HL-60/S4 treated with retinoic acid at 250 ng/mL for 4 days and 3 days (cell line): ENCODE measurements around the gene TMUB1.

Source experiments
- in situ Hi-C: fragments of 300-500 bp; cut with MboI; formaldehyde crosslinking; loops from 2 replicates; pipeline ENCODE4 v1.7.0; 2022; ENCODE audit warnings: low sequenced_read_pairs

TMUB1 gene

DNA sequence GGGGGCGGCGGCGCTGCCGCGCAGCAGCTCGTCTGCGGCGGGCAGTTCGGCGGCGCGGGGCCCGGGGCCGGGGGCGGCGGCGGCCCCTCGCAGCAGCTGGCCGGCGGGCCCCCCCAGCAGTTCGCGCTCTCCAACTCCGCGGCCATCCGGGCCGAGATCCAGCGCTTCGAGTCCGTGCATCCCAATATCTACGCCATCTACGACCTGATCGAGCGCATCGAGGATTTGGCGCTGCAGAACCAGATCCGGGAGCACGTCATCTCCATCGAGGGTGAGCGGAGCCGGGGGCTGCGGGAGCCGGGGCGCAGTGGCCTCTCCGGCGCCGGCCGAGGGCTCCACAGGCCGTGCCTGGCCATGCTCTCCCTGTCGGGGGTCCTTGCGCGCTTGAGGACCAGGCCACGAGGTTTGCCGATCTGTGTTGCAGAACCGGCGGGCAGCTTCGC is 3.5 kb upstream of the TMUB1 start:
- in situ Hi-C loops = no loop called here

DNA sequence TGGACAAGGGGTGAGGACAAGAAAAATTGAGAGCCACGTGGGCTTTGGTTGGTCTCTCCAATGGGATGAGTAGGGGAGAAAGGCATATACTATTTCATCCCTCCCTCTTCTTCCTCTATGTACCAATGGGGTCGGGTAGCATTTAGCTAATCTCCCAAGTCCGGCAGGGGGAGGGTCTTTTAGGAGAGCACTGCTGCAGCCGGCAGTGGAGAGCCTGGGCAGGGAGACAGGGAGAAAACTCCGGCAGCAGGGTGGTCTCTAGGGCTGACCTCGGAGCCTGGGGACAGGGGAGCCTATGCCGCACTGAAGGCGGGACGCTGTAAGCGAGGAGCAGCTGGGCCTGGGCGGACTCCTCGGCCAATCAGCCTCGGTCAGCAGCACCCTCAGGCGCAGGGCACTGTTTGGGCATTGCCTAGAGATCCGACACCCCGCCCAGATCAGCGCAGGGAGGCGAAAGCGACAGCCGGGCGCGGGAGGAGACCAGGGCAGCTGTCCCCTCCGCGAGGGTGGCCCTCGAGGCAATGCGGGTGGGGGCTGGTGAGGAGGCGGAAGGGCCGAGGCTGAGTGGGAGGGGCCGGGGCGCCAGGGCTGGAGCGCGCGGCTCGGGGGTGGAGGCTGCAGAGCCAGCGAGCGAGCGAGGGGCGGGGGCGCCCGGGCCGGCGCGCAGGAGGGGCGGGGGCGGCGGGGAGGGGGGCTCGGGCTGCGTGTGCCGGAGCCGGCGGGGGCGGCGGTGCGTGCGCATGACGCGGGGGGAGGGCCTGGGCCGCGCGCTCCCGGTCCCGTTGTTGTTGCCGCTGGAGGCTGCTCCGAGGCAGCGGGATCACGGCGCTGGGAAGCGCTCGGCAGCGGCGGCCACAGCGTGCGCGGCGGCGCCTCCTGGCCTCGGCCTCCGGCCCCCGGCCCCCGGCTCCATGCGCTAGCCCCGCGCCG is 2.7 kb upstream of the TMUB1 start, which contains the start of gene AGAP3:
AGAP3 (plus strand) TSS at position 785 of the 930 bp plus-strand sequence. CDS start 267 bp downstream, outside the sequence.
- in situ Hi-C loops = no loop called here

DNA sequence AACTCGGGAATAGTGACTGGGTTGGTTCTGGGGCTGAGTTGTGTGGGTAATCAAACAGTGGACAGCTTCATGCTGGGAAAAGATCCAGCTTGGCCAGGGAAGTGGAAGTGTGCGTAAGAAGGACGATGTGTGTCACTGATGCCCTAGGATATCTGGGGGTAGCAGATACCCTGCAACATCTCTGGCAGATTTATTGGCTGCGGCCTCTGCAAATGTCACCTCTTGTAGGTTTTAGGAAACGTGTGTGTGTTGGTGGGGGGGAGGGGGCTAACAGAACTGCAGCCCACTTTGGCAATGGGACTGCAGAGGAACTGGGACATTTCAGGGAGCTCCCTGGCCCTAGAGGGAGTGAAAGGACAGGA is 2.0 kb upstream of the TMUB1 start:
- in situ Hi-C loops = no loop called here

DNA sequence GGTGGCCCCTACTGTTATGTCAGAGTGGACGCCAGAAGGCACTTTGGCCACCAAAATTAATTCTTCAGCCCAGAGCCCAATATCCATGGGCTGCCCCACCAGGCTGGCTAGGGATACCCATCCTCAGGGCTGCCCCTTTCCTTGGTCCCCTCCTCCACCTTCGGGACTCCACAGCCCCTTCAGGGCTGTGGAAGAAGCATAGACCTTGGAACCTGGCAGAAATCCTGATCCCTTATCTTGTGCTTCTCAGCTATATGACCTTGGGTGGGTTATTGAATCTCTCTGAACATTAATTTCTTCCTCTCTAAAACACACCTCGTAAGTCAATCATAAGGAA is 499 bp upstream of the TMUB1 start:
- in situ Hi-C loops = no loop called here

DNA sequence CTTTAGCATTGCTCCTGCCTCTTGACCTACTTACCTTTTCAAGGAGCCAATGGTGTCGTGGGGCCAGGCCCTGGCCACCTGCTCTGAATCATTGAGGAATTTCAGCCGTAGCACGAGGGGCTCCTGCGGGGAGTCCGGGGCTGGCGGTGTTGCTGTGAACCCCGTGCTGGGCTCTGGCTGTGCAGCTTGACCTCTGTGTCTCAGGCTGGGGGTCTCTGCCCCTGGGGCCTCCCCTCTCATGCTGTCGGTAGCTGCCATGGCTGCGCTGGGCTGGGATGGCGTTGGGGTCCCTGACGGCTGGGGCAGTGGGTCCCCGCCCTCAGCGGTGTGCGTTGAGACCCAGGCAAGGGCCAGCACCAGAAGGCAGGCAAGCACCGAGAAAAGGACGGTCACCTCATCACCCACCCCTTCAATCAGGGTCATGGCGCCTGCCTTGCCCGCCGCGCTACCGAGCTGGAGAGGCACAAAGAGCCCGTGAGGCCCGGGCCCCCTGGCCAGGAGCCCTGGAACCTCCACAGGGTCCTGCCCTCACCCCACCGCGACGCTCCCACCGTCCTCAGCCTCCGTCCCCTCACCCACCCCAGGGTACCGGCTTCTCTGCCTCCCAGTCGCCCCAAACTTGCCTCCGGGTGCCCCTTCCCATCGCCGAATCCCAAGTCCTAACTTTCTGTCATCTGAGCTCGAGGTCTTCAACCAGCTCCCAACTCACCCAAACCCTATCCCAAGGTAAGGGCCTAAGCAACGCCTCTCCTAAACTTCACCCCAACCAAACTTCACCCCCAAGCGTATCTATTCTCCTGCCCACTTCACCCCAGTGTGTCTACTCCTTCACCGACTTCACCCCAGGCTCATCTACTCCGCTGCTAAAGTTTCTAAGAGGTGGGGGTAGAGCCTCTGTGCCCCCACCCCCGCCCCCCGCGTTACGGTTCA is 887 bp downstream of the TMUB1 start:
- in situ Hi-C loops = no loop called here

DNA sequence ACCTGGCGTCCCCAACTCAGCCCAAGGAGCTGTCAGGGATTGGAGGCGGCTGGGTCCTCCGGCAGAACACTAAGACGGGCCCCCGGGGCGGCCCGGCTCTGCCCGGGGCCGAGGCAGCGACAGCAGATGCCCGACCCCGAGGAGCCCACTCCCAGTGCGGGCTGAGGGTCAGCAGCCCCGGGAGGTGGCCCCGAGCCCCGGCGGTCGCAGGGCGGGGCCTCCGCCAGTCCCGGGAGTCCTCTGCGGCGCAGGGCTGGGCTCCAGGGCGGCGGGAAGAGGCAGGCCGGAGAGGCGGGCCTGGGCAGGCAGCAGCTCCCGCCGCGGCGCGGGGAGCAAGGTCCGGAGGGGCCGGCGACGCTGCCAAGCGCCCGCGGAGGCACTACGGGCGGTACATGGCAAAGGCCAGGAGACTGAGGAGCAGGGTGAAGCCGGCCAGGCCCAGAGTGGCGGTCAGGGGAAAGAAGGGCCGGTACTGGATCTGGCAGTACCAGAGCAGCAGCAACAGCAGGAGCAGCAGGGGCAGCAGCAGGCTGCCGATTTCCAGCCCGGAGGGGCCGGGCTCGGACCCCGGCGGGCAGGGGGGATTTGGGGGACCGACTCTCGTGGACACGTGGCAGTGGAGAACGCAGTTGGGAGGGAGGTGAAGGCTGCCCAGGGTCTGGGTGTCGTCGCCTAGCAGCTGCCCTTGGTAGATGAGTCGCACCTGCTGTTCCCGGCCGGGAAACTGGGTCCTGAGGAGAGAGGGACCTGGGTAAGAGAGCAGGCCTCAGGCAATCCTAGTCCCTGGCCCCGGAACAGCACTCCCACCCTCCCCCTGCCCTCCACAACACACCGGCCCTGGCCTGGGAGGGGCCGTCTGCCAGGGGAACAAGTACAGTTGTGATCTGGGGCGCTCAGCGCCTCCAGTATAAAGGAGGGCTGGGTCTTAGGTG is 1.9 kb downstream of the TMUB1 start:
- in situ Hi-C loops = no loop called here

DNA sequence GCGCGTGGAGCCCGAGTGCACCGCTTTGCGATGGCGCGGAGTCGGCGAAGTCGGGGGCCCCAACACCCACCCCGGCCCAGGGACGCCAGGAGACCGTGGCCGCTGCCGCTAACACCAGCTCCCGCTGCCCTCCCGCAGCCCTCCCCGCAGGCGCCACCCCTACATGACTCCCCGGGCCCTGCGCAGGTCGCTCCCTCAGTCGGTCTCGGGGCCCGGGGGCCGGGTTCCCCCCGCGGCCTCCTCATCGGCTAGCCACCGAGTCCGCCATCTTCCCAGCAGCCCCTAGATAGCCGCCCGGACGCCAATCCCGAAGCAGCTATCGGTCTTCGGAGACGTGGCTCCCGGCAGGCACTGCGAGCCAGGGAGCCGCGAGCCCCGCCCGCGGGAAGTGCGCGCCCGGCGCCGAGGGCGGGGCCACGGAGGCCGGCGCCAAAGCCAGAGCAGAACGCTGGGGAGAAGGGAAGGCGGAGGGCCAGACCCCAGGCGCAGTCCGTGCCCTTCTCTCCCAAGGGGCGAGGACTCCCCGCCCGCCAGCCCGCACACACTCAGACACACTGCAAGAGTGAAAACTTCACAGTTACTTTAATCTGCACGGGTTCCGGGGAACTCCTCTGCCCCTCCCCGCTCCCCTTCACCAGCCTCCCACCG is 2.6 kb downstream of the TMUB1 start, which contains the start of gene FASTK:
FASTK (minus strand) TSS at position 288 of the 648 bp plus-strand sequence; CDS start at position 245, 43 bp downstream.
- in situ Hi-C loops = no loop called here

DNA sequence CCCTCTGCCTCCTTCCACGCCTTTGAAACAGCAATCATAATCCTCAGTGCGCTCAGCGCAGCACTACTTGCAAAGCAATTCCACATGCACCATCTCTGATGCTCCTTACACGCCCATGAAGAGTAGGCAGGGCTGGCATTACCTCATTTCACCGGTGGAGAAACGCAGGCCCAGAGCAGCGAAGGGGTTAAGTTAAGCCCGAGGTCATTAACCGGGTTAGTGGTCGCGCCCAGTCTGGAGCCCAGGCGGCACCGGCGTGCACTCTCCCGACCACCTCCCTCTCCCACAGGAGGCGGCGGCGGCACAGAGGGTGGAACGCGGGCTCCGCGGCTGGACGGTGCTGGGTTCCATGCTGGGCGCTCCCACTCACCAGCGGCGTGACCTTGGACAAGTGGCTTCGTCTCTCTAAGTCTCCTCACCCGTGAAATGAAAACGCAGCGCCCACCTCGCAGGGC is 3.2 kb downstream of the TMUB1 start:
- in situ Hi-C loops = no loop called here

DNA sequence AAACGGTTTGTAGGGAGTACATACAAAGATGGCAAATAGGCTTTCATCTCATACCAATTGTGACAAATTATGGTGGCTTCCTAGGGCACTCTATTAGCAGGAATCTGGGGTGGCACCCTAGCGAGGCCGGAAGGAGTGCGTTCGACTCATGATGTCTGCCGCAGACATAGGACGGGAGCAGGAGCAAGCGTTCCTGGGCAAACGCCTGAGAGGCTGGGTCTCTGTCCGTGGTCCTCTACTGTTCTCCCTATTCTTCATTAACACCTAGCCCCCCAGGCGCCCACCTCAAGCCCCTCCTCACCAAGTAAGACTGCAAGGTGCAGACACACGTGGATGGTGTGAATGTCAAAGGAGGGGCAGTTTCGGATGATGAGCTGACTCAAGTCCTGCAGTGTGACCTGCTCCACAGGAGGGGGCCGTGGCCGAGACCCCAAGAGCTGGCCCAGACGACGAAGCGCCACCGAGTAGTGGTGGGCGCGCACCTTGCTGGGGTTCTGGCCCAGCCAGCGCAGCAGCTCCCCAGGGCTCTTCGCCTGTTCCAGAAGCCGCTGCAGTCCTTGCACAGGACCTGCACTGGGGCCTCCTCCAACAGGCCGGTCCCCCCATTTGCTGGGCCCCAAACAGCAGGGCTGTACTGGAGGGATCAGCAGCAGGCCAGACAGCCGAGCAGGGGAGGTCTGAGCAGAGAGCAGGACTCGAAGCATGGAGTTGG is 3.9 kb downstream of the TMUB1 start:
- in situ Hi-C loops = no loop called here

DNA sequence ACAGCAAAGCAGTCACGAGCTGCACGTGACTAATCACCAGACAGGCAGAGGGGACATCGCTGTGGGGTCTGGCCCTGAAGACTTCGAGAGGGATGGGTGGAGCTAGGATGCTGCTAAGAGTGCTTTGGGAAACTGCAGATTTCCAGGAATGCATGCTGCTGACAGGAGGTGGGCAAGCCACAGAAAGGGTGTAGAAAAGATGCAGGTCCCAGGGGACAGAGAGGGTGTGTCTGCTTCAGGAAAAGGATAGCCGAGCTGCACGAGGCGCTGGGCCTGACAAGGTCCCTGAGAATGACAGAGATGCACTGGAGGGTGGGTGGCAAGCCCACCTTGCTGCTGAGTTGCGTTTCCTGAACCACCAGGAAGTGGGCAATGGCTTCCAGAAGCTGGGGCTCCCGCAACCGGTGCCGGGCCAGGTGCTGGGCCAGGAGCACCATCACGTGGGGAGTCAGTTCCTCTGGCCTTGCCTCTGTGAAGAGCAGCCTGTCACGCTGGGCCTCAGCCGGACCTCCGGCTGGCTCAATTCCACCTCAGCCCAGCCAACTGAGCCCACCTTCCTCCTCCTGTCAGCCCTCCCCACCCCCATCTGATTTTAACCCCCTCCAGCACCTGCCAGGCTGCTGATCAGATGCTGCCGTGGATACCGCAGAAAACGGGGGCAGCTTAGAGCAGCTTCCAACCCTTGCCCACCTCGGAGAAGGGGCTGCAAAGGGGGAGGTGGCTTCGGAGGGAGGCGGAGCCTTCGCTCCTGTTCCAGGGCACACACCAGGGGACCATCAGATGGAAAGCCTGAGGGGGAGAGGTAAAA is 4.9 kb downstream of the TMUB1 start:
- in situ Hi-C loops = no loop called here

DNA sequence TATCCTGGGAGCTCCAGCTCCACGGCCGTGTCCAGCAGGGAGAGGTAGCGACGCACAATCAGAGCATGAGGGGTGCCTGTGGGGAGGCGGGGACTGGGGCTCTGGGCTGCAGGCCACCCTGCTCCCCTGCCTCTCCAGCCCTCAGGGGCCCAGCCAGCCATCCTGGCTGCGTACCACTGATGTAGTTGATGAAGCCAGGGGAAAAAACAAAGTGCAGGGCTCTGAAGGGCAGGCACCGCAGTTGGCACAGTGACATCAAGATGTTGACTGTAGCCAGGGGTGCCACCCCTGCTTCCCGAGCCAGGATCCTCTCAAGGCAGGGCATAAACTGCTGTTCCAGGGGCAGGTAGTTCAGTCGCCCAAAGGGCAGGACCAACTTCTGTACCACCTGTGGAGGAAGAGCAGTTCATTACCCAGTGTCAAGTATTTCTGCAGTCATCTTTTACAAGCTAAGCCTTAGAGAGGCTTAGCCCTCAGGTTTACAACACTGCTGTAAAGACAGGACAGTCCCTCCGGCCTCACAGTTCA is 5.5 kb downstream of the TMUB1 start:
- in situ Hi-C loops = no loop called here

DNA sequence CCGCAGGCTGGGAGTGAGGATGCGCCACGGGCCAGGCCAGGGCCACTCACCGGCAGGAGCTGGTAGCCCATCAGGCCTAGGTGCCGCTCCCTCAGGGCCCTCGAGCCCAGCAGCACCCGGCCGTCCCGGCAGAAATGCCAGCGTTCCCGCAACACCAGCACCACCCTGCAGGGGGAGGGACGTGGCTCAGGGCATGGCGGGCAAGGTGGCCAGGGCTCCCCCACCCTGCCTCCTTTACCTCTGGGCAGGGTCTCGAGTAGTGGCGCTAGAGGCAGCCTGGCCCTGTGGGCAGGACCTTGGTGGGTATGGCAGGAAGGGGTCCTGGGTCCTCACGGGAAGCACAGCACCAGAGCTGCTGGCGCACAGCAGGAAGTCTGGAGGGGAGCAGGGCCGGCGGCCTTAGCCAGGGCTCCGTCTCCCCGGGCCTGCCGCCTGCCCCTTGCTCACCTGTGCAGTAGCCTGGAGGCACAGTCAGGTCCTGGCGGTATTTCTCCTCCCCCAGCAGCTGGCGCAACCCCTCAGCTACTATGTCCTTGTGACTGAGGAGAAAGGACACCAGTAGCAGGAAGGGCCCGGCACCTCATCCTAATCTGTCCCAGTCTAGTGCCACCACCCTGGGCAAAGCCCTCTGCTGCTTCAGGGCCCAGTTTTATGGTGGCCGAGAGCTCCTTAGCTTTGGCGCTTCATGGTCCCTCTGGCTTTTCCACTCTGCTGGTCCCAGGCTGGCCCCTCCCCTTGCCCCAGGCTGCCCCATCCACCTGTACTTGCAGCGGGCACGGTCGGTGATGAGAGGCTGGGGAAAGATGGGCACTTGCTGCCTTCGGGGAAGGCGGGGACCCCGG is 6.2 kb downstream of the TMUB1 start:
- in situ Hi-C loops = no loop called here

DNA sequence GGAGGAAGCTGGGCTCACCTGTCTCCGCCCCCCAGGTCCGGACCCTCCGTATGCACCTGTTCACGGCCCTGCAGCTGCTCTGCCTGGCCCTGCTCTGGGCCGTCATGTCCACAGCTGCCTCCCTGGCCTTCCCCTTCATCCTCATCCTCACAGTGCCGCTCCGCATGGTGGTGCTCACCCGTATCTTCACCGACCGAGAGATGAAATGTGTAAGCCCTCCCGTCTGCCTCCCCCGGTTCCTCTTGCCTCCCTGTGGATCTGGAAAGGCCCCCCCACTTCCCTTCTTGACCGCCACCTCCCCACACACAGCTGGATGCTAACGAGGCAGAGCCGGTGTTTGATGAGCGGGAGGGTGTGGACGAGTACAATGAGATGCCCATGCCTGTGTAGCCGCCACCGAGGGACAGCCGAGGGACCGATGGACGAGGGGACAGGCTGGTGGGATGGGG is 7.3 kb downstream of the TMUB1 start:
- in situ Hi-C loops = no loop called here

DNA sequence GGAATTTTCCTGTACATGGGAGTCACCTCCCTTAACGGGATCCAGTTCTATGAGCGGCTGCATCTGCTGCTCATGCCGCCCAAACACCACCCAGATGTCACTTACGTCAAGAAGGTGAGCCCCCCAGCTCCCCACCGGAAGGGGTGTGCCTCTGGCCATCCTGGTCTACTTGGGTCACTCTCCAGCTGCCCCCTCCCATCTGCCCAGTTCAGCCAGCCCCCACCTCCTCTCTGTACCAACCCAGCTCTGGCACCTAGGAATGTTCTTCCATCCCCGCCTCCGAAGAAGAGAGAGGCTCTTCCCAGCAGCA is 7.7 kb downstream of the TMUB1 start:
- in situ Hi-C loops = no loop called here

DNA sequence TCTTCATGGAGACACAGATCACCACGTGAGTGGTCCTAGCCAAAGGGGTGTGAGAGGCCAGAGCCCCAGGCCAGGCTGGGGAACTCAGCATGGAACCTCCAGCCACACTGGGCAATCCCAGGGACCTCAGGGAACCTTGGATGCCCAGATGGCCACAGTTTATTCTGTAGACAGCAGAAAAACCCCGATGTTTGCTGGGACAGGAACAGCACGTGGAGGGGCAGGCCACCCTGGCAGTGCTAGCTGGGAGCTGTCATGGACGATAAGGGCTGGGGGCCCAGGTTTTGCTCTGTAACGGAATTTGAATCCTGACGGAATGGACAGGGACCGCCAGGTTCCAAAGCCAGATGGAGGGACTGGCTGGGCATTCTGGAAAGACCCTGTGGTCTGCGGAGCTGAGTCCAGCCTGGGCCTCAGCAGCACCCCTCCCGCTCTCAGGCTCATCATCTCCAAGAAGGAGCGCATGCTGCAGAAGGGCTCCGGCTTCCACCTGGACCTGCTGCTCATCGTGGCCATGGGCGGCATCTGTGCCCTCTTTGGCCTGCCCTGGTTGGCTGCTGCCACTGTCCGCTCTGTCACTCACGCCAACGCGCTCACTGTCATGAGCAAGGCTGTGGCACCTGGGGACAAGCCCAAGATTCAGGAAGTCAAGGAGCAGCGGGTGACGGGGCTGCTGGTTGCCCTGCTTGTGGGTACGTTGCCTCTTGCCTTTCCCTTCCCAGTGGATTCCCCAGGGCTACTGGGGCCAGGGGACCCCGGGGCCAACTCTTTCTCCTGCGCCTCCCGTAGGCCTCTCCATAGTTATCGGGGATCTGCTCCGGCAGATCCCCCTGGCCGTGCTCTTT is 8.3 kb downstream of the TMUB1 start:
- in situ Hi-C loops = no loop called here

DNA sequence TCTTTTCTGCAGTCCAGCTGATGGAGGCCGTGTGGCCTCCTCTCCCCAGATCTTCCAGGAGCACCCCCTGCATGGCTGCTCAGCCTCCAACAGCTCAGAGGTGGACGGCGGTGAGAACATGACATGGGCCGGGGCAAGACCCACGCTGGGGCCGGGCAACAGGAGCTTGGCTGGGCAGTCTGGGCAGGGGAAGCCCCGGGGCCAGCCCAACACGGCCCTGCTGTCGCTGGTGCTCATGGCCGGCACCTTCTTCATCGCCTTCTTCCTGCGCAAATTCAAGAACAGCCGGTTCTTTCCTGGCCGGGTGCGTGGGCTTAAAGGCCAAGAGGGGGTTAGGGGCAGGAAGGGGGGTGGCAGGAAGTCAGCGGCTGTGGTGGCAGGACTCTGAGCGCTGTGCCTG is 9.3 kb downstream of the TMUB1 start:
- in situ Hi-C loops = no loop called here
